Ovary (tissue), 3 donors: ENCODE measurements around the gene IL17B.

Experiments used
- EP300 ChIP-seq: sonication (generic); formaldehyde crosslinking; IDR thresholded peaks from one replicate; pipeline ENCODE4 v1.6.1; 2017; ENCODE audit warnings: antibody characterized with exemption
- TF ChIP-seq, protein P1 (sequence below), 3 donors: fragments of 450-650 bp in 2 of 3; fragments of 200-600 bp in 1 of 3; IDR thresholded peaks; one replicate each; pipeline versions ENCODE4 v1.5.1 to v1.8.0; 2016 to 2022; ENCODE audit warnings: antibody characterized with exemption in 3 of 3, mild to moderate bottlenecking in 1 of 3
- donor health status: DM: no; HTN: no; CAD: no.

- TF ChIP-seq, protein P1, sequence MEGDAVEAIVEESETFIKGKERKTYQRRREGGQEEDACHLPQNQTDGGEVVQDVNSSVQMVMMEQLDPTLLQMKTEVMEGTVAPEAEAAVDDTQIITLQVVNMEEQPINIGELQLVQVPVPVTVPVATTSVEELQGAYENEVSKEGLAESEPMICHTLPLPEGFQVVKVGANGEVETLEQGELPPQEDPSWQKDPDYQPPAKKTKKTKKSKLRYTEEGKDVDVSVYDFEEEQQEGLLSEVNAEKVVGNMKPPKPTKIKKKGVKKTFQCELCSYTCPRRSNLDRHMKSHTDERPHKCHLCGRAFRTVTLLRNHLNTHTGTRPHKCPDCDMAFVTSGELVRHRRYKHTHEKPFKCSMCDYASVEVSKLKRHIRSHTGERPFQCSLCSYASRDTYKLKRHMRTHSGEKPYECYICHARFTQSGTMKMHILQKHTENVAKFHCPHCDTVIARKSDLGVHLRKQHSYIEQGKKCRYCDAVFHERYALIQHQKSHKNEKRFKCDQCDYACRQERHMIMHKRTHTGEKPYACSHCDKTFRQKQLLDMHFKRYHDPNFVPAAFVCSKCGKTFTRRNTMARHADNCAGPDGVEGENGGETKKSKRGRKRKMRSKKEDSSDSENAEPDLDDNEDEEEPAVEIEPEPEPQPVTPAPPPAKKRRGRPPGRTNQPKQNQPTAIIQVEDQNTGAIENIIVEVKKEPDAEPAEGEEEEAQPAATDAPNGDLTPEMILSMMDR (IDR thresholded peaks at IDR 0.05) = no peak
- TF ChIP-seq EP300 = no peak
Observed at GRCh38 chr5:149360272-149360671, 18.8 kb downstream of the IL17B start.
